Measurements from ENCODE around the gene TCF12.
A peak's percentile ranks its signal among the peaks of the same experiment; 100 is the strongest.

DNA sequence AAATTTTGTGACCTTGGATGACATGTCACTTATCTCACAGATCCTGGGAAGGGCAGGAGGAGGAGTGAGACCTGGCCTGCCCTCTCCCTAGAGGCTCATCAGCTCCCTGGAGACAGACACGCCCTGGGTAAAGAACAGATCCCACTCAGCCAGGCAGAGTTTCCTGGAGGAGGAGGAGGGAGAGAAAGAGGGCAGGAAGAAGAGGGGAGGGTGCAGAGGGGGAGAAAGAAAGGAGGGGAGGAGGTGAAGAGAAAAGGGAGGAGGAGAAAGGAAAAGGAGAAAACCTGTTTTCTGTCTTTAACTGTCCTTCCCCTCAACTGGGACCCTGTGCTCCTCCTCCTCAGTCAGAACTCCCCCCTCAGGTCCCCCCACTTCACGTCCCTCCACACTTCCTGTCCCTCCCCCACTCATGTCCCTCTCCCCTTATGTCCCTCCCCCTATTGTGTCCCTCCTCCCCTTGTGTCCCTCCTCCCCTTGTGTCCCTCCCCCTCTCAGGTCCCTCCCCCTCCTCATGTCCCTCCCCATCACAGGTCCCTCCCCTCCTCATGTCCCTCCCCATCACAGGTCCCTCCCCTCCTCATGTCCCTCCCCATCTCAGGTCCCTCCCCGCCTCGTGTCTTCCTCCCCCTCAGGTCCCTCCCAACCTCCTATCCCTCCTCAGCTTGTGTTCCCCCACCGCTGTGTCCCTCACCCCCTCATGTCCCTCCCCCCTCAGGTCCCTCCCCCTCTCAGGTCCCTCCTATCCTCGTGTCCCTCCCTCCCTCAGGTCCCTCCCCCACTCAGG, 405.6 kb downstream of the TCF12 start:
- TF ChIP-seq, protein P1, sequence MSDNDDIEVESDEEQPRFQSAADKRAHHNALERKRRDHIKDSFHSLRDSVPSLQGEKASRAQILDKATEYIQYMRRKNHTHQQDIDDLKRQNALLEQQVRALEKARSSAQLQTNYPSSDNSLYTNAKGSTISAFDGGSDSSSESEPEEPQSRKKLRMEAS (IDR thresholded peaks at IDR 0.05): peak; percentile 17; the same call in 1 of the 2 replicates
- no peak for TF ChIP-seq TAF1 (IDR thresholded peaks at IDR 0.05; ENCODE audit: low read depth)
- TF ChIP-seq CEBPB (IDR thresholded peaks at IDR 0.05): no peak
- no peak for TF ChIP-seq CREB1 (IDR thresholded peaks at IDR 0.05; ENCODE audit: low read depth)
- TF ChIP-seq NFIC (IDR thresholded peaks at IDR 0.05): no peak
- TF ChIP-seq EP300 (IDR thresholded peaks at IDR 0.05; ENCODE audit: borderline replicate concordance): no peak
